ENCODE measurements around the gene SOX10. TPM values are rescaled to one million over a fixed set of nuclear protein-coding genes. Genes with fewer than 3 reads are reported as not detected.

Gene SOX10
- total RNA-seq, 1 experiment from 2014 or later, result not detected

- Histone ChIP-seq H3K4me1 (ENCODE audit: control insufficient read depth in 1 of 2, insufficient read depth in 2 of 2, low read length in 2 of 2) (no peaks in the 10 kb centered on the region), H3K9me3 (ENCODE audit: control insufficient read depth in 1 of 2, insufficient read depth in 1 of 2, low read depth in 1 of 2, low read length in 2 of 2) (no peaks in the 10 kb centered on the region), H3K9me2 (ENCODE audit: insufficient read depth) (no peaks in the 10 kb centered on the region), H3K9ac (ENCODE audit: low read length) (no peak overlapping the region), H3K4me3 (replicated peaks in 1 of 2; ENCODE audit: low read depth in 1 of 2, low read length in 2 of 2) (no peak overlapping the region), H3K4me2 (ENCODE audit: low read length) (no peak overlapping the region), H2AFZ (ENCODE audit: low read depth, low read length, poor library complexity, severe bottlenecking) (no peak overlapping the region), H3K36me3 (ENCODE audit: control insufficient read depth in 1 of 2, insufficient read depth in 2 of 2, low read length in 2 of 2) (no peaks in the 10 kb centered on the region), H4K20me1 (ENCODE audit: insufficient read depth) (no peaks in the 10 kb centered on the region), H3K79me2 (ENCODE audit: insufficient read depth, low read length) (no peaks in the 10 kb centered on the region), H3K27ac (ENCODE audit: low read depth, low read length) (no peak overlapping the region), H3K27me3 (ENCODE audit: insufficient read depth, low read length) (no peaks in the 10 kb centered on the region)
- peak in 2 of 3 experiments; percentile 31 to 45; a peak in 3 of 6 replicates for TF ChIP-seq CTCF (IDR thresholded peaks at IDR 0.05 in 2 of 3, conservative IDR thresholded peaks at IDR 0.05 in 1 of 3; ENCODE audit: borderline replicate concordance in 1 of 3, insufficient read depth in 1 of 3, low read depth in 2 of 3, low read length in 2 of 3)
- TF ChIP-seq JUND (IDR thresholded peaks at IDR 0.05), result no peak
- ChIA-PET CTCF (no interaction called here), RAD21 (ENCODE audit: low non-redundant PET in 1 of 2, low total read pairs in 2 of 2, uncharacterized antibody in 2 of 2, unreplicated experiment in 2 of 2) (no interaction called here), POLR2A (no interaction called here)
- intact Hi-C loops (cut with micrococcal nuclease), result no loop called here
- ATAC-seq (peak; percentile 56; the same call in 1 of the 2 replicates), DNase-seq (ENCODE audit: low read depth, low spot score) (no peak)
- no TSS peak for BruUV-seq (replicated peaks)
Measured at GRCh38 chr22:37982938-37983859, 1.2 kb downstream of the SOX10 start.

GRCh38 chr22:37982151-37982785 is 2.1 kb downstream of the SOX10 start:
- Histone ChIP-seq H3K27ac (ENCODE audit: low read depth, low read length) (no peak overlapping the region), H3K27me3 (ENCODE audit: insufficient read depth, low read length) (no peaks in the 10 kb centered on the region), H3K4me1 (ENCODE audit: control insufficient read depth in 1 of 2, insufficient read depth in 2 of 2, low read length in 2 of 2) (no peaks in the 10 kb centered on the region), H3K9me2 (ENCODE audit: insufficient read depth) (no peaks in the 10 kb centered on the region), H3K9me3 (ENCODE audit: control insufficient read depth in 1 of 2, insufficient read depth in 1 of 2, low read depth in 1 of 2, low read length in 2 of 2) (no peaks in the 10 kb centered on the region), H3K4me2 (ENCODE audit: low read length) (no peak overlapping the region), H2AFZ (ENCODE audit: low read depth, low read length, poor library complexity, severe bottlenecking) (no peak overlapping the region), H4K20me1 (ENCODE audit: insufficient read depth) (no peaks in the 10 kb centered on the region), H3K4me3 (replicated peaks in 1 of 2; ENCODE audit: low read depth in 1 of 2, low read length in 2 of 2) (no peak overlapping the region), H3K79me2 (ENCODE audit: insufficient read depth, low read length) (no peaks in the 10 kb centered on the region), H3K9ac (ENCODE audit: low read length) (no peak overlapping the region), H3K36me3 (ENCODE audit: control insufficient read depth in 1 of 2, insufficient read depth in 2 of 2, low read length in 2 of 2) (no peaks in the 10 kb centered on the region)
- ATAC-seq, result no peak
- POLR2A ChIA-PET, result no interaction called here
- RAD21 ChIA-PET (ENCODE audit: low non-redundant PET in 1 of 2, low total read pairs in 2 of 2, uncharacterized antibody in 2 of 2, unreplicated experiment in 2 of 2), result no interaction called here
- intact Hi-C loops (cut with micrococcal nuclease), result no loop called here
- DNase-seq (ENCODE audit: low read depth, low spot score), result no peak
- CTCF ChIA-PET, result no interaction called here
- BruUV-seq (replicated peaks), result no TSS peak
- TF ChIP-seq EGR1 (IDR thresholded peaks at IDR 0.05; ENCODE audit: low read depth) (no peak), FOSL1 (IDR thresholded peaks at IDR 0.05; ENCODE audit: low read depth) (no peak), JUND (IDR thresholded peaks at IDR 0.05) (no peak), EZH2 (IDR thresholded peaks at IDR 0.05) (no peak), ZNF274 (IDR thresholded peaks at IDR 0.05; ENCODE audit: low read depth, low read length) (no peak), SP1 (IDR thresholded peaks at IDR 0.05; ENCODE audit: low read depth) (no peak), CEBPB (IDR thresholded peaks at IDR 0.05; ENCODE audit: low read depth) (no peak), RAD21 (IDR thresholded peaks at IDR 0.05; ENCODE audit: low read depth) (no peak), CBX3 (IDR thresholded peaks at IDR 0.05; ENCODE audit: low read depth) (no peak), YY1 (IDR thresholded peaks at IDR 0.05; ENCODE audit: extremely low read depth, insufficient replicate concordance, low read depth, low read length) (no peak), TCF7L2 (IDR thresholded peaks at IDR 0.05; ENCODE audit: borderline replicate concordance, extremely low read depth, insufficient read depth, insufficient read length) (no peak), EZH2phosphoT487 (IDR thresholded peaks at IDR 0.05; ENCODE audit: borderline replicate concordance) (no peak), ZBTB33 (IDR thresholded peaks at IDR 0.05; ENCODE audit: extremely low read depth, insufficient replicate concordance, low read length) (no peak), SIN3A (IDR thresholded peaks at IDR 0.05; ENCODE audit: low read depth) (no peak), ZFX (IDR thresholded peaks at IDR 0.05) (no peak)
